GM18909 (cell line): ENCODE results near the gene DLG1.

Experiments used
- ATAC-seq: cut with Tn5 transposase; IDR thresholded peaks from one replicate; pipeline ENCODE4 v1.9.1; 2021; ENCODE audit warnings: mild to moderate bottlenecking; ENCODE audit not compliant: unreplicated experiment, poor library complexity

Gene DLG1

DNA sequence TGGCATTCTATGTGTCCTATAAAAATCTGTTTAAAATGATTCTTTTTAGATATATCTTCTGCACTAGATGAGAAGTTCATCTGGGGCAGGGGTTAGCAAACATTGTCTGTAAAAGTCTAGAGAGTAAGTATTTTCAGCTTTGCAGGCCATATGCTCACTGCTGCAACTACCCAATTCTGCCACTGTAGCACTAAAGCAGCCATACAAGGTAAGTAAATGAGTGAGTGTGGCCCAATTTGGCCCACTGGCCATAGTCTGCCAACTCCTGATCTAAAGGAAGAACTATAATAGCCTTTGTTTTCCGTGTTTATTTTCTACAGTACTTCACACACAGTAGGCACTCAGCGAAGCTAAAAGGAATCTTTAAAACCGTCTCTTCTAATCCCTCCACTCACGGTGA, 42.3 kb downstream of the DLG1 start:
- ATAC-seq, result no peak

DNA sequence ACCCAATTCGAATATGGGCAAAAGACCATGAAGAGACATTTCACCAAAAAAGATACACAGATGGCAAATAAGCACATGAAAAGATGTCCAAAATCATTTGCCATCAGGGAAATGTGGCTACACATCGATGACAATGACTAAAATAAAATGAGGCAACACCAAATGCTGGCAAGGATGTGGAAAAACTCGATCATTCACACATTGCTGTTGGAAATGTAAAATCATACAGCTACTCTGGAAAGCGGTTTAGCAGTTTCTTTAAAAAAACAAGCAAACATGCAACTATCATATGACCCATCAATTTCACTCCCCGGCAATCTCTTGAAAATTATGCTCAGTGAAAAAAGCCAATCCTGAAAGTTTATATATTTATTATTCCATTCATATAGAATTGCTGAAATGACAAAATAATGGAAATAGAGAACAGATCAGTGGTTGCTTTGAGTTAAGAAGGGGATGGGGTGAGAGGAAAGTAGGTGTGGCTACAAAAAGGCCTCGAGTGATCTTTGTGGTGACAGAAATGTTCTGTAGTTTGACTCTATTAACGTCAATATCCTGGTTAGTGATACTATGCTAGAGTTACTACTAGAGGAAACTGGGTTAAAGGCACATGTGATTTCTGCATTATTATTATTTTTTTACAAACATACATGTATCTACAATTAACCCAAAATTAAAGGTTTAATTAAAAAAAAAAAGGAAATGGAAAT, 45.0 kb downstream of the DLG1 start:
- no peak for ATAC-seq

DNA sequence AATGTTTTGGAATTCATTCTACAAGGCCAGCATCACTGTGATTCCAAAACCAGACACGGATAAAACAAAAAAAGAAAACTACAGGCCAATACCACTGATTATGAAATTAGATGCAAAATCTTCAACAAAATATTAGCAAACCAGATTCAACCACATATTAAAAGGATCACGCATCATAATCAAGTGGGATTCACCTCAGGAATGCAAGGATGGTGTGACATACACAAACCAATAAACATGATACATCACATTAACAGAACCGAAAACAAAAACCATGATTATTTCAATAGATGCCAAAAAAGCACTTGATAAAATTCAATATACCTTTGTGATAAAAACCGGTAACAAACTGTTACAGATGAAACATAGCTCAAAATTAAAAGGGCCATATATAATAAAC, 48.9 kb downstream of the DLG1 start:
- no peak for ATAC-seq

DNA sequence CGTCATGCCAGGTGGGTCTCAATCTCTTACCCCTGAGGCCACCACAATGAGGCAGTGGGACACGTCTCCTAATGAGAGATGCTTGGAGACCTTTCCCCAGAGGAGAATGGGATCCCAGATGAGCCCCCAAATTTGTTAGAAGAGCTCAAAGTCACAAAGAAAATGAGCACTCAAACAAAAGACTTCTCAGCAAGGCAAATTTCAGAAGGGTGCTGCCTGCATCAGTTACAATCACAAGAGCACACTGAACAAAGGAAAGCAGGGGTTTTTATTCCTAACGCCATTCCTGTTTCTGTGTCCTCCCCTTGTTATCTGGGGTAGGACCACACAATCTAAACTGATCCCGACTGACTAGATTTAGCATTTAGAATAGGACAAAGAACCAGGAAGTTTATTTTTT, 50.1 kb downstream of the DLG1 start:
- ATAC-seq, result no peak

DNA sequence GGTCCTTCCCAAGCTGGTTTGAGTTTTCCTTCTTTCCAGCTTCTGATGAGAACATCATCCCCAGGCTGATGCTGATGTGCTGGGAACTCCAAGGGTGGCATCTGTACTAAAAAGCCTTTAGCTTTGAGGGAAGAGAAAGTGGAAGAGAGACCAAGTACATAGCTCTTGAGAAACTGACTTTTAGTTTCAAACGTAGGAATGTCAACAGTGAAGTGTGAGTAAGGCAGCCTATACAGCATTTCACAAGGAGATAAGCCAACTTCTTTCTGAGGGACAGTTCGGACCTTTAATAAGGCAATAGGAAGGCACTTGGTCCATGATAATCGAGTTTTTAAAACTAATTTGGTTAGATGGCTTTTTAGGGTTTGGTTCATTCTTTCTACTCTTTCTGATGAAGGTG, 53.7 kb downstream of the DLG1 start:
- ATAC-seq, result no peak

DNA sequence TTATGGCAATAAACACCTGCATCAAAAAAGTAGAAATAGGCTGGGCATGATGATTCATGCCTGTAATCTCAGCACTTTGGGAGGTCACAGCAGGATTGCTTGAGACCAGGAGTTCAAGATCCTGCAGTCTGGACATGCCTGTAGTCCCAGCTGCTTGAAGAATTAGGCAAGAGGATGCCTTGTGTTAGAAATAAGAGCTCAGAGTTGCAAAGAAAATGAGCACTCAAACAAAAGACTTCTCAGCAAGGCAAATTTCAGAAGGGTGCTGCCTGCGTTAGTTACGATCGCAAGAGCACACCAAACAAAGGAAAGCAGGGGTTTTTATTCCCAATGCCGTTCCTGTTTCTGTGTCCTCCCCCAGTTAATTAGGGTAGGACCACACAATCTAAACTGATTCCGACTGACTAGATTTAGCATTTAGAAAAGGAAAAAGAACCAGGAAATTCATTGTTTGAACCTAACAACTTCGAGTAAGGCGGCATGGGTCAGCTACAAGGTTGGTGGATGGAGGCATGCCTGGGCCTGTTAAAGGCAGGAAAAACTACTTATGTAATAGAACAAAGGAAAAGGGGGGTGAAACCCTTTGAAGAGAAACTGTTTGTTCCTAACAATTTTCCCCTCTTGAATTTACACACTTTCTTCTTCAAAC, 55.5 kb downstream of the DLG1 start:
- ATAC-seq, result no peak

DNA sequence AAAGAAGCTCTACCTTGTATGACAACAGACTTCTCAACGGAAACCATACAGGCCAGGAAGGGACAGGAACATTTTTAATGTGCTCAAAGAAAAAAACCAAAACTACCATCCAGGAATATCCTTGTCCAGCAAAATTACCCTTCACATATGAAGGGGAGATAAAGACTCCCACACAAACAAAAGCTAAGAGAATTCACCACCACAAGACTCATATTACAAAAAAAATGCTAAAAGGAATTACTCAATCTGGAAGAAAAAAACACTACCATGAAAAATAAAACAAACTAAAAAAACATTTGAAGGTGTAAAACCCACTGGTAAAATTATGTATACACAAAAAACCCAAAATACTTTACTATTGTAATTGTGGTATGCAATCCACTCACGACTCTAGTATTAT, 57.2 kb downstream of the DLG1 start:
- no peak for ATAC-seq

DNA sequence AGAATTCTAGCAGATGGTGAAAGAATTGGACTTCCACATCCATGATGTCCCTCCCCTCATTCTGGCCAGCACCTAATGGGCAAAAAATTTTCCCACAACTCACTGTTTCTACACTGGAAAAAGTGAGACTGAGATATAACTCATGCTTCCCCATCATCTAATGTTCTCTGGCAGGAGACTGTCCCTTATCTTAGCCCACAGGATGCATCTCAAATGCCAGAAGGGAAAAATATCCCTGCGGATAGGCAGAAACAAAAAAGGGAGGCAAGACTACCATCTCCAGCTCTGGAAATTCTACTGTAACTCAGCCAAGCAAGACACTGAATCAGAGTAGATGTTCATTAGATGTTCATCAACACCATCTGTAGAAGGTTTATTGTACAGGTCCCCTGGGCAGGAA, 58.6 kb downstream of the DLG1 start:
- no peak for ATAC-seq

DNA sequence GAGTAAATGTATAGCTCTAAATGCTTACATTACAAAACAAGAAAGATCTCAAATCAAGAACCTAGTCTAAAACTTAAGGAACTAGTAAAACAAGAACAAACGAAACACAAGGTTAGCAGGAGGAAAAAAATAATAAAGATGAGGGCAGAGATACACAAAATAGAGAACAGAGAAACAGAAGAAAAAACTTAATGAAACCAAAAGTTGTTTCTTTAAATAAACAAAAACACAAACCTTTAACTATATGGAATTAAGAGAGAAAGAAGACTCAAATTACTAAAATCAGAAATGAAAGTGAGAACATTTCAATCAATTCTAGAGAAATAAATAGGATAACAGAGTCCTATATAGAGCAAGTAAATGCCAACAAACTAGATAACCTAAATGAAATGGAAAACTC, 59.6 kb downstream of the DLG1 start:
- ATAC-seq, result no peak

DNA sequence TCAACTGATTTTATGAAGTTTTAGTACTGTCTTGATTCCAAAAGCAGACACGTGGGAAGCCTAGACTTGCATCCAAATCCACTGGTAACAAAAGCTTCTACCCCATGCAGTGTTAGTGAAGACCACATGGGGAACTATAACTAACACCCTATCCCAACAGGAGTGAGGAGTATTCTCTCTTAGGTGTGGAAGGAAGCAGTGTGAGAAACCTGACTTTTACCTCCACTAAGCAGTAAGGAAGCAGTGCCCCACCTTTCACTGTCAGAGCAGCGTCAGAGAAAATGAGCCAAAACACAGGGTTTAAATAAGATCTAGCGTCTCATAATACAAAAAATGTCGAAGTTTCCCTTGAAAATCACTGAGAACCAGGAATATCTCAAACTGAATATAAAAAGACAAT, 60.5 kb downstream of the DLG1 start:
- ATAC-seq, result no peak

DNA sequence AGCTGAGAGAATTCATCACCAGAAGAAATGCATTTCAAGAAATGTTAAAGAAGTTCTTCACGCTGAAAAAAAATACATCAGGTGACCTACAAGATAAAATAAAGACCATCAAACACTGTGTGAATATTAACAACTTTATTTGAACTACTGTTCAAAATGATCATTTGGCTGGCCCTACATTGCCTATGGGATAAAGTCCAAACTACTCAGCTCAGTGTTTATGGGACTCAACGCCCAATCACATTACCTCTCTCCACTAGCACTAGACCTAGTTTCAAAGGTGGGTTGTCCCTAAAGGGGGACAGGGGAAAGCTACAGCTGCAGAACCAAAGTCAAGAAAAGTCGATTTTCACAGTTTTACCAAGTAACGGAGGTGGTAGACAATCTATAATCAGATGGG, 62.0 kb downstream of the DLG1 start:
- no peak for ATAC-seq

DNA sequence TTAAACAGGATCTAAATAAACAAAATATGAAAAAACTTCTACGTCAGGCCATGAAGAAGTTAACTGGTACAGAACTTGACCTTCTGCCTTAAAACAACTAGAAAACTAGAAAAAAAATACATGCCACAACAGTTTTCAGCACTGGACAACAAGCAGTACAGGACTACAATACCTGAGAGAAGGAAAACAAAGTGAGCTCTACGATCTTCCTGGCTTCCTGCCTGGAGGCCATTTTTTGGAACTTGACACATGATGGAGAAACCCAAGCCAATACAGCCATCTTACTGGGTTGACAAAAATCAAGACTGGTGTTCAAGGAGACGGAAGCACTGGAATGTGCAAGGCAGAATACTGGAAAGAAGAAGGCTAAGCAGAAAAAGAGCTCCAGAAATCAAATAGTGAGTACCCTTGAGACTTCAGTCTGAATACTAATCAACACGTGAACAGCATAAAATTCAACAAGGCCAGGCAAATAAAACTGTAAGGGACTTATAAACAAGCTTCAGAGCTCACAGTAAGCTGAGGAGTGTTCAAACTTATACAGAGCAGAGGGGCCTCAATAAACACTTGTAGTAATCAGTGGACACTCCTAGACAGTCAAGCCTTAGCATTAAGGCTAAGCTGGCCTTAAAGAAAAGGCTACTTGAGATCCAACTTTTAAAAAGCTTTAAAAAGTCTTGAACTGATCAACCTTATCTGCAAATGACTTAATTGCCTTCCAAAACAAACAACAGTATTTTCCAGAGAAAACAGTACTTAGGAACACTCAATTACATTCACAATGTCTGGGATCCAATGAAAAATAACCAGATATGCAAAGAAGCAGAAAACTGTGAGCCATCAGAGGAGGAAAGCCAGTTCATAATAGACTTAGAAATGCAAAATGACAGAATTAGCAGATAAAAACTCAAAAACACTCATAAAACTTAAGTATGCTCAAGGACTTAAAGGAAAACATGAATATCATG, 63.2 kb downstream of the DLG1 start:
- ATAC-seq, result no peak

DNA sequence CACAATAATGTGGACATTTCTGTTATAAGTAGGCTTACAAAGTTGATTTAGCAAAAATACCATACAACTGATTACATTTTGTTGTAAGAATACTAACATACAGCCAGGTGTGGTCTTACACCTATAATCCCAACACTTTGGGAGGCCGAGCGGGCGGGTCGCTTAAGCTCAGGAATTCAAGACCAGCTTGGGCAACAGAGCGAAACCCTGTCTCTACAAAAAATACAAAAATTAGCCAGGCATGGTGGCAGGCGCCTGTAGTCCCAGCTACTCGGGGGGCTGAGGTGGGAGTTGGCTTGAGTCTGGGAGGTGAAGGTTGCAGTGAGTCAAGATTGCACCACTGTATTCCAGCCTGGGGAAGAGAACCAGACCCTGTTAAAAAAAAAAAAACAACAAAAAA, 67.1 kb downstream of the DLG1 start:
- ATAC-seq, result no peak

DNA sequence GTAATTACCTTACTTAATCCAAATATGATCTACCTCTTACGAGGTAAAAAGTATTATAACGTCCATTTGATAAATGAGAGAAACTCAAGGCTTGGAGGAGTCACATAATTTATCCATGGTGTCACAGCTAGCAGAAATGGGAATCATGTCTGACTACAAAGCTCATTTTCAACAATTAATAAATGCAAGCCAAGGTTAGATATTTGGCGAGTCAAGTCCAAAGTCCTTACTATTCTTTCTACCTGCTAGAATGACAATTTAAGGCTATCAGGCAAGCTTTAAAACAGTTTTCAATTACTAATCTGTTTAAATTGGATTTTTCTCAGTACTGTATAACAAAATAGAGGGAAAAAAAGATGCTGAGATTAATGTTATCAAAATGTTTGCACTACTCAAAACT, 68.6 kb downstream of the DLG1 start:
- no peak for ATAC-seq

DNA sequence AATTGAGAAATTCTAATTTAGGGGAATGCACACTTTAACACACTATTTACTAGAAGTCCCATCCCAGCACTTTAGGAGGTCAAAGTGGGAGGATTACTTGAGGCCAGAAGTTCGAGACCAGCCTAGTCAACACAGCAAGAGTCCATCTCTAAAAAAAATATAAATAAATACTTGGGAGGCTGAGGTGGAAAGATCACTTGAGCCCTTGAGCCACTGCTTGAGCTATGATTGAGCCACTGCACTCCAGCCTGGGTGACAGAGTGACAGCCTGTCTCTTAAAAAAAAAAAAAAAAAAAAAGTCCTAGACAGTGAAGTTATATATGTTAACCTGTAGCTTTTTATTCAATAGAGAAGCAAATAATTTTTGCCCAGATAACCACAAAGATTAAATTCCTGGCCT, 69.2 kb downstream of the DLG1 start:
- ATAC-seq, result no peak

DNA sequence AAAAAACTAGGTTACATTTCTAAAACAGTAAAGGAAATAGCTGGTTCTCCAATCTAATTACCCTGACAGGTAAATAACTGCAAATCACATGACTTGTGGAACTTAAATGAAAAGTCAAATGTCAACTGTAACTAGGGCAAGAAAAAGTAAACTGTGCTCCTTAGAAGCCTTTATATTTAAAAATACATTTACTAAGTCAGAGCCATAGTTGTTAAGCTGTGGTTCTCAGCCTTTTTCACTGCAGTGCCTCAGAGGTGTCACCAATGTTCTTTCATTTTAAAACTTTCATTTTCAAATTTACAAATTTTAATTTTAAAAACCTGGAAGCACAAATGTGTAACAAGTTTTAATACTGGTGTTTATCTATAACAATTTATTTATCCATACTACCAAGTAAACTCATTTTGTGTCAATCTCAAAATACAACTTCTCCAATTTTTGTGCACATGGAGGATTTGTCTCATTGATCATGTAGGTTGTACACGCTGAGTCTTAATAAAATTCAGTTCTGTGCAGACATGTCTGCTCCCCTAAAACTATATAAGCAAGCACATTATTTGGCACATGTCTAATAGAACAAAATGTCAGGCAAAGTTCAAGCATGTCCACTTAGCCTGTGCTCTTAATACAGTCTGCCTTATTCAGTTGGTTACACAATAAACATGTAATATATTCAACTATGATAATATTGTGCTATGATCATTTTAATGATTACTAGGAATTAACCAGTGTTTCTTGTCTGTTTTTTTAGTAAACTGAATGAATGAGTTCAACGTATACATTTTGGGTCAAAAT, 70.4 kb downstream of the DLG1 start:
- ATAC-seq, result no peak

DNA sequence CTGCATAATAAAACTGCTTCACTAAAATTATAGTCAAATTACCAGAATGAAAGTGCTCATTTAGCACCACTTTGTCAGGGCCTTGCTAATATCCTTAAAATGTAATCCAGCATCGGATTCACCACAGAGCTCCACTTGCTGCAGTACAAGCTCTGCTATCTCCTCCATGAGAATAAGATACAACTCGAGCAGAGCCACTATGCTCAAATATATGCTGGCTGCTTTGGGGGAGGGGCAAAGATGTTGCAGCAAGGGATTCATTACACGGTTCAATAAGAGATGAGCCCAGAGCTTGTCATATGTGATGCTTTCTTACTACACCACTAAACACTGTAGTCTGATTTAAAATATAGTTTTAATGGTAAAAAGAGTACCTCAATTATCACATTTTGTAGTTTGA, 72.2 kb downstream of the DLG1 start:
- ATAC-seq, result no peak

DNA sequence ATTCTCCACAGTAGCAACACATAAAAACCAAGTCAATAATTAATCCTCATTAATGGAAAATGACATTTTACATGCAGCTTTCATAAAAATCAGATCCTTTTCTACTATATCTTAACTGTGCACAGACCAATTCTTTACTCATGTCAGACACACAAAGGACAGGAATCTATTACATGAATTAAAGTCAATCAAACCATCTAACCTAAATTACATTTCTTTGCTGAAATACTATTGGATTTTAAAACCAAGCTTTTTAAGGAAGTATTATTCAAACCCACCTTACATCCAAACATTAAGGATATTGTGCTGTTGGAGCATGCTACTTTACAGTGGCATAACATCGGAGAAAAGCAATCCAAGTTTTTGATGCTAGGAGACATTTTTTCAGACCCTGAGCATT, 72.8 kb downstream of the DLG1 start:
- no peak for ATAC-seq

DNA sequence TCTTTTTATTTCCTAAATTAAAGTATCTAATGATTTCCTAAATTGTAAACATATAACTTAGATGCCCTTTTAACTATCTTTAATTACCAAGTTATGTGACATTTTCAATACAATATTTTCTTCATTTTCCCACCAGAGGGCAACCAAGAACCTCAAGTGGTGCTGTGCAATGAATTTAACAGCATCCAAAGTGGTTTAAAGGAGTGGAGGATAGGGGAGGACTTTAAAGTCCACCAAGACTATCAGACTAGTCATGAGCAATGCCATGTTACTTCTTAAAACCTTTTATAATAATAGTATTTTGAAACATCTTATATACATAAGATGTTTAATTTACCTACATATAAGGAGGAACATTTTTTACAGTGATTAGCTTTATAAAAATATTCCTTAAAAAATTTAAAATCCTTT, 74.4 kb downstream of the DLG1 start:
- ATAC-seq, result no peak

DNA sequence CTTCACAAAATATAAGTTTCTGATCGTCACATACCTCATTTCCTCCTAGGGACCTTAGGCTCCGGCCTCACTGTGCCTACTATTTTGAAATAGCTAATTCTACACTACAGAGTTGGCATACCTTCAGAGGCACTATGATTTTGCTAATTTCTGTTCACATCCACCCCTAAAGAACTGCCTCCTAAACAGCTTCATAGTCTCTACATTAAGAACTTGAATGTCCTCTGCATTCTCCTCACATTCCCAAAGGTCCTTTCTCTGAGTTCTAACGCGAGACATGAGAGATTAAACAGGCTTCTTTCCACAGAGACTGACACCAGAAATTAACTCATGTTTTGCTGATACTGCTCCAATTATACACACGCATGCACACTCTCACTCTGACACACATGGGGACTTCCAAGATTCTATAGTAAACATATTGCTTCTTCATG, 75.5 kb downstream of the DLG1 start:
- no peak for ATAC-seq
